Choroid plexus epithelial cell (primary cell): ENCODE measurements around the gene UIMC1.

Experiments used
- DNase-seq: peaks from one replicate; pipeline ENCODE4 v3.0.0-alpha.2; 2010; ENCODE audit warnings: low read depth
- H3K4me3 ChIP-seq: 2 replicates; pipeline ENCODE4 v1.5.1; 2011; ENCODE audit warnings: low read depth, mild to moderate bottlenecking, control low read depth, low read length, moderate library complexity
- CTCF ChIP-seq: conservative IDR thresholded peaks from 2 replicates; pipeline ENCODE4 v1.5.1; 2011; ENCODE audit warnings: low read depth, mild to moderate bottlenecking, control low read depth, inconsistent platforms, low read length, moderate library complexity

UIMC1 gene

DNA sequence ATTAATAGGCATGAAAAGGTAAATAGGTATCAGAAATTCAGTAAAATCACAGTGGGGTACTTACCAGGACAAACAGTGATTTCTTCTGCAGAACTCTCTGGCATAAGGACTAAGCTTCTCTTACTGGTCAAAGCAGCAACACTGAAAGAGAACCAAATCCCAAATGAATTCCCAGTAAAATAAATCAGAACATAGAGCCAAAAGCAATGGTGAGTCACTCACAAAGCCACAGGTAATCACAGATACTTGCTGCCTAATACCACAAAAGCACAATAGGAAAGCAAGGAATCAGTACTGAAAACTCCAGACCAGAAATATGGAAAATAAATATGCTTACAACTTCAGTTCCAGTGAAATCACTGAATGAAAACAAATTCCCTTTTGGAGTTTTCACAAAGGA lies 50.7 kb downstream of the UIMC1 start:
- H3K4me3 ChIP-seq = no peak overlapping the region
- TF ChIP-seq CTCF = no peak
- DNase-seq = peak; percentile 37

- TF ChIP-seq CTCF = no peak
- H3K4me3 ChIP-seq = no peak overlapping the region
- no peak for DNase-seq
Measured at GRCh38 chr5:176954050-176954449, 52.5 kb downstream of the UIMC1 start.

GRCh38 chr5:176952531-176953193 lies 53.9 kb downstream of the UIMC1 start:
- no peak for TF ChIP-seq CTCF

DNA sequence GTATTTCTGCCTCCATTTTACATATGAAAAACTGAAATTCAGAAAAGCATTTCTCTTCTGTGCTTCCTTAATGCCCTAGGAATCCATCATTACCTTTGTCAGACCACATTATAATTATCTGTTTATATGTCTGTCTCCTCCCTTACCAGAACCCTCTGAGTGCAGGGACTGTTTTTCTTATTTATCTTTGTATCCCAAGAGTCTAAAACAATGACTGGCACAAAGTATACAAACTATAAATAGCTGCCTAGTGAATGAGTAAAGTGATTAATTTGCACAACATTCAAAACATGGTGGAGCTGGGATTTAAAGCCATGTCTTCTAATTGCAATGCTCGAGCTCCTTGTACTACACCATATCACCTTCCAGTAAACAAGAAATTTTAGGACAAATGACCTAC lies 58.1 kb downstream of the UIMC1 start:
- no peak overlapping the region for H3K4me3 ChIP-seq
- TF ChIP-seq CTCF = no peak
- no peak for DNase-seq

More at GRCh38 chr5:176952531-176953193, 53.9 kb downstream of the UIMC1 start:
- no peak overlapping the region for H3K4me3 ChIP-seq
- no peak for DNase-seq

GRCh38 chr5:176947847-176948246 lies 58.7 kb downstream of the UIMC1 start:
- DNase-seq = no peak
- TF ChIP-seq CTCF = no peak
- no peak overlapping the region for H3K4me3 ChIP-seq

- no peak for TF ChIP-seq CTCF
- no peak overlapping the region for H3K4me3 ChIP-seq
- DNase-seq = no peak
Measured at GRCh38 chr5:176944268-176944667, 62.3 kb downstream of the UIMC1 start.

DNA sequence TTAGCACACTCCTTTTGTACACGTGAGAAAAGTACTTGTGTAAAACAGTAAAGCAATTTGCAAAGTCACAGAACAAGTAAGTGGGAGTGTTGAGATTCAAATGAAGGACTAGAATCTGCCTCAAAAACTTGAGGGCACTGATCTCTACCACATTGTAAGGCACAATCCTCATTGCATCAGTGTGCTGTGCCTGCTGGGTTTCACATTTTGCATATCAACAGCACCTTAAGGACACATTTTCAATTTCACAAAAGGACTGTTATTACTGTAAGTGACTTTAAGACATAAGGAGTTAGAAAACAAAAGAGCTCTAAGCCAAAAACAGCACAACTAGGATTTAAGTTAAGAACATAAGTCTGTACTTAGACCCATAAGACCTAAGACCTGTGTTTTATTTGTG lies 62.8 kb downstream of the UIMC1 start:
- DNase-seq = no peak
- TF ChIP-seq CTCF = no peak

More for the DNA sequence above, 62.8 kb downstream of the UIMC1 start:
- H3K4me3 ChIP-seq = no peak overlapping the region
